GM19023 (cell line): ENCODE data around the gene NRL.
"Not testable (repeated sequence)": the region's sequence is repeated elsewhere in the genome, so short reads cannot be mapped to it uniquely, and the experiment has no call there.

Experiments
- ATAC-seq: cut with Tn5 transposase; IDR thresholded peaks from one replicate; pipeline ENCODE4 v1.9.1; 2021; ENCODE audit warnings: mild to moderate bottlenecking, moderate library complexity; ENCODE audit not compliant: unreplicated experiment

The NRL gene

DNA sequence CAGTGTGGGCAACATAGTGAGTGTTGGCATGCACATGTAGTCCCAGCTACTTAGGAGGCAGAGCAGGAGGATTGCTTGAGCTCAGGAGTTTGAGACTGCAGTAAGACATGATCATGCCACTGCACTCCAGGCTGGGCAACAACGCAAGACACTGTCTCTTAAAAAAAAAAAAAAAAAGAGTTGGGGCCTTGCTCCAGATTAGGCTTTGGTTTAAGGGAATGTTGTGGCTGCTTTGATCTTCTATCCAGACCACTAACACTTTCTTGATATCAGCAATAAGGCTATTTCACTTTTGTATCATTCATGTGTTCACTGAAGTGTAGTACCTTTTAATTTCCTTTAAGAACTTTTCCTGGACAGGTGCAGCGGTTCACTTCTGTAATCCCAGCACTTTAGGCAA, 12.9 kb upstream of the NRL start:
- no peak for ATAC-seq

GRCh38 chr14:24126939-24127338, 12.2 kb upstream of the NRL start:
- no peak for ATAC-seq

- peak; percentile 70 for ATAC-seq
These were observed 9.0 kb upstream of the NRL start for GRCh38 chr14:24123424-24124417.

DNA sequence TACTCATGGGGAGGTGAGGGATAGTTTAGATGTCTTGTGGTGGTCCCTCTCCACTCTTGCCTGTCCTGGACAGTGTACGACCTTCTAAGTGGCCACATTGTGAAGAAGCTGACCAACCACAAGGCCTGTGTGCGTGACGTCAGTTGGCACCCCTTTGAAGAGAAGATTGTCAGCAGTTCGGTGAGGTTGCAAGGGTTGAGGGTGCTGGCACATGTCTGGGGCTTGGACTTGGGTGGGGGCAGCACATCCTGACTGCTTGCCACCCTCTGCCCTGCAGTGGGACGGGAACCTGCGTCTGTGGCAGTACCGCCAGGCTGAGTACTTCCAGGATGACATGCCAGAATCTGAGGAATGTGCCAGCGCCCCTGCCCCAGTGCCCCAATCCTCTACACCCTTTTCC, 8.1 kb upstream of the NRL start:
- no peak for ATAC-seq

GRCh38 chr14:24122416-24122815, 7.7 kb upstream of the NRL start:
- ATAC-seq: no peak

DNA sequence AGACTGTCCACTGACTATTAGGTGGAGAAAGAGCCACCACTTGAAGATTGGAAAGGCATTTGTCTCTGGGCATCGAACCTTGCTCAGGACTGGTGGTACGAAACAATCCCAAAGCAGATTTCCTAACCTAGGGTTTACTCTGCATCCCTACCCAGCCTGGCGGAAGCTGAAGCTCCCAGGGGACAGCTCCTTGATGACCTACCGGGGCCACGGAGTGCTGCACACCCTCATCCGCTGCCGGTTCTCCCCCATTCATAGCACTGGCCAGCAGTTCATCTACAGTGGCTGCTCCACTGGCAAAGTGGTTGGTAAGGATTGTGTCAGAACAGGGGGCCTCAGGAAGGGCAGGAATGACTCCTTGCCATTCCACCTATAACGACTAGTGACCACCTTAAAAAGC, 6.5 kb upstream of the NRL start:
- no peak for ATAC-seq

DNA sequence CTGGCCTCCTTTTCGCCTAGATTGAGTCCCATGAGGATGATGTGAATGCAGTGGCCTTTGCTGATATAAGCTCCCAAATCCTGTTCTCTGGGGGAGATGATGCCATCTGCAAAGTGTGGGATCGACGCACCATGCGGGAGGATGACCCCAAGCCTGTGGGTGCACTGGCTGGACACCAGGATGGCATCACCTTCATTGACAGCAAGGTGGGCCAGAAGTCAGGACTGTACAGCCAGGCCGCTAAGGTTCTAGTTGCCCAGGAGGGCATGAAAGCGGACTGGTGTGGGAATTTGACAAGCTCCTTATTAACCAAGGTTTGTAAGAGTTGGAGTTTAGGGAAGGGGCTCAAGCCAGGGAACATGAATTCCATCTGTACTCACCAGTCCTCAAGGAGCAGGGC, 4.9 kb upstream of the NRL start:
- no peak for ATAC-seq

- ATAC-seq: no peak
These were observed 2.4 kb upstream of the NRL start for GRCh38 chr14:24117179-24117578.

GRCh38 chr14:24116128-24116814, 1.5 kb upstream of the NRL start:
- ATAC-seq: no peak

- ATAC-seq: no peak
These were observed 826 bp upstream of the NRL start for GRCh38 chr14:24115422-24116127.

DNA sequence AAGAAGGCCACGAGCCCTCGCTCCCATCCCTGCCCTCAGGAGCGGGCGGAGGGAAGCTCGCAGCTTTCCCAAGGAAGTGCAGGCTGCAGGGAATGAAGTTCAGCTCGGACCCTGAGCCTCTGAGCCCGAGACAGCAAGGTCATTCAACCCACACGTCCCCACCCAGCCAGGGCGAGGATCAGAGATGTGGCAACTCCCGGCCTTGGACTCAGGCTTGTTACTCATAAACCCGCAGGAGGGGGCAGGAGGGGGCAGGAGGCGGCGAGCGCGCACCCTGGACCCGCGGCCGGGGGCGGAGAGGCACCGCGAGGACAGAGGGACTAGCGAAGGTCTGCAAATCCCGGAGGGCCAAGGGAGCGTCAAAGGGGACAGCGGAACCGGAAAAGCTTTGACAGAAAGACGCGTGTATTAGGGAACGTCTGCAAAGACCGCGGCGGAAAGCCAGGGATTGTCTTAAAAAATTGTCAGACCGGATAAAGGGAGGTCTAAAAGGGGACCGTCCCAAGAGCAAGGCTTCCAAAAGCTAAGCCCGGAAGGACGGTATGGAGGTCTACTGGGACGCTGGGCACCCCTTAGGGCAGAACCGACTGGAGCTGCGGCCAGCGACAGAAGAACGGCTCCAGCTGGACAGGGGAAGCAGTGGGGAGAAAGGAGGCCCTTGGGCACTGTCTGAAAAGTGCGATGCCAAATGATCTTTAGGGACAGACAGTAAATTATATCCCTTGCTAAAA, 783 bp downstream of the NRL start:
- peak; percentile 35 for ATAC-seq

DNA sequence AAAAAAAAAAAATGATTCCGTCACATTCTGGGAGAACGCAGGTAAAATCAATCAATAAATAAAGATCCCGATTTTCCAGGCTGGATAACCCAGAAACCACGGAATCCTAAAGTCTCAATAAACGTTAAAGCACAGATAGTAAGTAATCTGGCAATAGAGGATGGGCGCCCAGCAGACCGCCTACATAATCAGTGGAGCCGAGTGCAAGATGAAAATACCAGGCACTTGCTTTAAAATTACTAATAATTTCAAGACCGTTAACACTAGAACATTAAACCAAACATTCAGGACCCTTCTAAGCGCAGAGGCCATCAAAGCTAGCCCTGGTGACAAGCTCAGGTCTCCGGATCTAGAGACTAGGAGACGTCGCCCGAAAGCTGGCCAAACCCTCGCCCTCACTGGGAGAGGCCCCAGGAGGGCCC, 1.4 kb downstream of the NRL start:
- no peak for ATAC-seq

DNA sequence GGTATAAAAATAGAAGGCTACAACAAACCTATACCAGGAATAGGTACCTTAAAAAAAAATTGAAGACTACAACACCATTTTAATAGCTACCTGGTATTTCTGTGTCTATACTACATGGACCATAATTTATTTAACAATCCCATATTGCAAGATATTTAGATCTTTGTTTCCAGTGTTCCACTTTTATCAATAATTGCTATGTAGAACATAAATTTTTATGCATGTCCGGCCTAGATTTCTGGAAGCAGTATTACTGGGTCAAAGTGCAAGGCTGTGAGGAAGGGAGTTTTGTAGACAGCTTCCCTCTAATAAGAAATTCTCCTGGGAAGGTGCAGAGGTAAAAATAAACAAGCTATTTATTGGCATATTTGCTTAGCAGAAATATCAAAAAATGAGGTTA, 4.2 kb downstream of the NRL start:
- no peak for ATAC-seq

DNA sequence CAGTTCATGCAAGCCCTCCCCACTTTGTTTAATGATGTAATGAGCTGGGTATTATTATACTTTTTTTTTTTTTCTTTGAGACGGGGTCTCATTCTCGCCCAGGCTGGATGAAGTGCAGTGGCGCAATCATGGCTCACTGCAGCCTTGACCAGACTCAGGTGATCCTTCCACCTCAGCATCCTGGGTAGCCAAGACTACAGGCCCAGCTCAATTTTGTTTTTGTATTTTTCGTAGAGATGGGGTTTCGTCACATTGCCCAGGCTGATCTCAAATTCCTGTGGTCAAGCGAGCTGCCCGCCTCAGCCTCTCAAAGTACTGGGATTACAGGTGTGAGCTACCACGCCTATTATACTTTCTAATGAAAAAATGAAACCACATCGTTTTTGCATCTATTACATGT, 4.7 kb downstream of the NRL start:
- no peak for ATAC-seq

GRCh38 chr14:24108336-24108874, 6.3 kb downstream of the NRL start:
- peak; percentile 9 for ATAC-seq

- no peak for ATAC-seq
These were observed 8.0 kb downstream of the NRL start for GRCh38 chr14:24106672-24107271.

- ATAC-seq: not testable (repeated sequence)
These were observed 9.0 kb downstream of the NRL start for GRCh38 chr14:24105609-24106239.

DNA sequence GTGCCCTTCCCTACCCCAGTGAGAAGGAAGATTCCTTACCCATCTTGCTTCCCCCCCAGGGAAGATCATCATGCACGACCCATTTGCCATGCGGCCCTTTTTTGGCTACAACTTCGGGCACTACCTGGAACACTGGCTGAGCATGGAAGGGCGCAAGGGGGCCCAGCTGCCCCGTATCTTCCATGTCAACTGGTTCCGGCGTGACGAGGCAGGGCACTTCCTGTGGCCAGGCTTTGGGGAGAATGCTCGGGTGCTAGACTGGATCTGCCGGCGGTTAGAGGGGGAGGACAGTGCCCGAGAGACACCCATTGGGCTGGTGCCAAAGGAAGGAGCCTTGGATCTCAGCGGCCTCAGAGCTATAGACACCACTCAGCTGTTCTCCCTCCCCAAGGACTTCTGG, 11.3 kb downstream of the NRL start:
- ATAC-seq: no peak

GRCh38 chr14:24102357-24103048, 12.2 kb downstream of the NRL start:
- ATAC-seq: no peak
